Trophoblast cell (in vitro differentiated cells and primary cell): ENCODE measurements around the gene GALNT1.

Experiments
- DNase-seq, 2 donors: peaks; one replicate each; pipeline ENCODE4 v3.0.0-alpha.2; 2016
- H2AFZ ChIP-seq: 2 replicates; pipeline ENCODE4 v1.6.1; 2013; ENCODE audit warnings: low read length, moderate library complexity, mild to moderate bottlenecking; ENCODE audit not compliant: insufficient read depth, poor library complexity
- H2AK5ac ChIP-seq: 2 replicates; pipeline ENCODE4 v1.6.1; 2013; ENCODE audit warnings: mild to moderate bottlenecking, low read length
- H2BK120ac ChIP-seq: 2 replicates; pipeline ENCODE4 v1.6.1; 2013; ENCODE audit warnings: low read length, mild to moderate bottlenecking, moderate library complexity; ENCODE audit not compliant: insufficient read depth, poor library complexity
- H2BK12ac ChIP-seq: 2 replicates; pipeline ENCODE4 v1.6.1; 2013; ENCODE audit warnings: mild to moderate bottlenecking, low read length, moderate library complexity
- H2BK5ac ChIP-seq: 2 replicates; pipeline ENCODE4 v1.6.1; 2013; ENCODE audit warnings: low read length, low read depth, moderate library complexity, mild to moderate bottlenecking; ENCODE audit not compliant: poor library complexity
- H3K14ac ChIP-seq: 2 replicates; pipeline ENCODE4 v1.6.1; 2013; ENCODE audit warnings: mild to moderate bottlenecking, low read length
- H3K18ac ChIP-seq: 2 replicates; pipeline ENCODE4 v1.6.1; 2013; ENCODE audit warnings: mild to moderate bottlenecking, low read length
- H3K23ac ChIP-seq: 2 replicates; pipeline ENCODE4 v1.6.1; 2013; ENCODE audit warnings: low read length
- H3K27ac ChIP-seq: 2 replicates; pipeline ENCODE4 v1.5.1; 2013; ENCODE audit warnings: low read depth, mild to moderate bottlenecking, inconsistent platforms, low read length, moderate library complexity
- H3K27me3 ChIP-seq: 2 replicates; pipeline ENCODE4 v1.6.1; 2013; ENCODE audit warnings: inconsistent platforms, mild to moderate bottlenecking, low read length, moderate library complexity; ENCODE audit not compliant: insufficient read depth
- H3K36me3 ChIP-seq, 2 experiments: 1 replicate in 1 of 2; 2 replicates in 1 of 2; pipeline ENCODE4 v1.6.1; 2013; ENCODE audit warnings: low read length in 2 of 2, mild to moderate bottlenecking in 2 of 2, moderate library complexity in 1 of 2; ENCODE audit not compliant: insufficient read depth in 2 of 2, control insufficient read depth in 1 of 2
- H3K4ac ChIP-seq: 2 replicates; pipeline ENCODE4 v1.6.1; 2013; ENCODE audit warnings: low read depth, mild to moderate bottlenecking, low read length, moderate library complexity
- H3K4me1 ChIP-seq, 2 experiments: 1 replicate in 1 of 2; 2 replicates in 1 of 2; pipeline ENCODE4 v1.6.1; 2013; ENCODE audit warnings: low read length in 2 of 2, mild to moderate bottlenecking in 2 of 2, moderate library complexity in 1 of 2; ENCODE audit not compliant: insufficient read depth in 2 of 2, control insufficient read depth in 1 of 2
- H3K4me2 ChIP-seq: 2 replicates; pipeline ENCODE4 v1.6.1; 2013; ENCODE audit warnings: inconsistent platforms, mild to moderate bottlenecking, low read length, moderate library complexity
- H3K4me3 ChIP-seq: 2 replicates; pipeline ENCODE4 v1.5.1; 2013; ENCODE audit warnings: mild to moderate bottlenecking, low read depth, low read length, inconsistent platforms
- H3K79me1 ChIP-seq: one replicate; pipeline ENCODE4 v1.6.1; 2013; ENCODE audit warnings: low read length
- H3K79me2 ChIP-seq: 2 replicates; pipeline ENCODE4 v1.6.1; 2013; ENCODE audit warnings: low read length, mild to moderate bottlenecking; ENCODE audit not compliant: control insufficient read depth, insufficient read depth, poor library complexity
- H3K9ac ChIP-seq: 2 replicates; pipeline ENCODE4 v1.6.1; 2013; ENCODE audit warnings: mild to moderate bottlenecking, low read length
- H3K9me3 ChIP-seq: 2 replicates; pipeline ENCODE4 v1.6.1; 2013; ENCODE audit warnings: low read depth, mild to moderate bottlenecking, control low read depth, inconsistent platforms, low read length; ENCODE audit not compliant: insufficient read depth
- H4K12ac ChIP-seq: 2 replicates; pipeline ENCODE4 v1.6.1; 2013; ENCODE audit warnings: low read depth, mild to moderate bottlenecking, low read length, moderate library complexity
- H4K8ac ChIP-seq: 2 replicates; pipeline ENCODE4 v1.6.1; 2013; ENCODE audit warnings: low read depth, mild to moderate bottlenecking, low read length, moderate library complexity
- H4K91ac ChIP-seq: one replicate; pipeline ENCODE4 v1.6.1; 2013; ENCODE audit warnings: low read depth, mild to moderate bottlenecking, low read length, moderate library complexity
- WGBS: extraction: QIAGEN DNeasy Blood & Tissue Kit; methylation state at CpG from one replicate; pipeline ENCODE4 v1.1.7; 2013; ENCODE audit warnings: missing lambda C conversion rate; ENCODE audit not compliant: insufficient read length, insufficient coverage; ENCODE audit errors: extremely low coverage; 5-methylcytosine and 5-hydroxymethylcytosine counted together

Gene GALNT1

GRCh38 chr18:35695384-35695783, 113.8 kb downstream of the GALNT1 start:
- WGBS = no CpG with 5 or more reads among the region's 1 CpG
- Histone ChIP-seq H3K4me1 (peaks cover 5% of the 10 kb centered on the region in 2 experiments), H3K9me3 (no peaks in the 10 kb centered on the region), H3K79me1 (peaks cover 9% of the 10 kb centered on the region), H3K18ac (no peak overlapping the region), H3K23ac (no peak overlapping the region), H4K12ac (no peak overlapping the region), H2BK120ac (no peak overlapping the region), H2BK12ac (no peak overlapping the region), H3K4ac (no peak overlapping the region), H2AK5ac (no peak overlapping the region), H3K9ac (no peak overlapping the region), H3K14ac (no peak overlapping the region), H3K27ac (peak overlapping the region; percentile 9), H2BK5ac (no peak overlapping the region), H4K8ac (no peak overlapping the region), H3K36me3 (peaks cover 4 to 7% of the 10 kb centered on the region in 2 experiments), H3K79me2 (no peaks in the 10 kb centered on the region), H3K4me3 (no peak overlapping the region), H4K91ac (peak overlapping the region; percentile 13), H3K27me3 (no peaks in the 10 kb centered on the region), H3K4me2 (no peak overlapping the region), H2AFZ (no peak overlapping the region)
- no peak for DNase-seq

GRCh38 chr18:35695803-35696202, 114.3 kb downstream of the GALNT1 start:
- no peak overlapping the region for H2AK5ac ChIP-seq
- no peak overlapping the region for H3K4me2 ChIP-seq
- no peak overlapping the region for H4K91ac ChIP-seq
- H3K36me3 ChIP-seq = peaks cover 4 to 10% of the 10 kb centered on the region in 2 experiments
- H3K79me2 ChIP-seq = no peaks in the 10 kb centered on the region
- no peak overlapping the region for H3K14ac ChIP-seq
- H2BK5ac ChIP-seq = no peak overlapping the region
- H2BK120ac ChIP-seq = no peak overlapping the region
- no peaks in the 10 kb centered on the region for H3K9me3 ChIP-seq
- H4K8ac ChIP-seq = no peak overlapping the region
- H3K4me1 ChIP-seq = peaks cover 5% of the 10 kb centered on the region in 2 experiments
- peaks cover 9% of the 10 kb centered on the region for H3K79me1 ChIP-seq
- no peak for DNase-seq
- no peak overlapping the region for H2BK12ac ChIP-seq
- no peak overlapping the region for H3K9ac ChIP-seq
- H3K4me3 ChIP-seq = no peak overlapping the region
- WGBS = no CpG with 5 or more reads among the region's 8 CpGs
- no peak overlapping the region for H4K12ac ChIP-seq
- no peak overlapping the region for H3K27ac ChIP-seq
- no peak overlapping the region for H3K23ac ChIP-seq
- no peak overlapping the region for H3K18ac ChIP-seq
- no peak overlapping the region for H2AFZ ChIP-seq
- H3K27me3 ChIP-seq = no peaks in the 10 kb centered on the region
- no peak overlapping the region for H3K4ac ChIP-seq

GRCh38 chr18:35696307-35696706, 114.8 kb downstream of the GALNT1 start:
- Histone ChIP-seq H2BK120ac (no peak overlapping the region), H2AFZ (no peak overlapping the region), H3K4me3 (no peak overlapping the region), H3K27me3 (no peaks in the 10 kb centered on the region), H4K12ac (no peak overlapping the region), H3K4me2 (no peak overlapping the region), H3K14ac (no peak overlapping the region), H3K27ac (no peak overlapping the region), H3K23ac (no peak overlapping the region), H3K4ac (no peak overlapping the region), H3K9me3 (no peaks in the 10 kb centered on the region), H2BK5ac (no peak overlapping the region), H3K79me2 (no peaks in the 10 kb centered on the region), H2AK5ac (no peak overlapping the region), H3K36me3 (peaks cover 4 to 10% of the 10 kb centered on the region in 2 experiments), H4K8ac (no peak overlapping the region), H2BK12ac (no peak overlapping the region), H3K79me1 (peaks cover 9% of the 10 kb centered on the region), H3K18ac (no peak overlapping the region), H3K4me1 (peaks cover 5% of the 10 kb centered on the region in 2 experiments), H3K9ac (no peak overlapping the region), H4K91ac (no peak overlapping the region)
- WGBS = no CpG with 5 or more reads among the region's 3 CpGs
- DNase-seq = no peak

GRCh38 chr18:35697869-35698268, 116.3 kb downstream of the GALNT1 start:
- Histone ChIP-seq H3K36me3 (peaks cover 4 to 10% of the 10 kb centered on the region in 2 experiments), H3K27me3 (no peaks in the 10 kb centered on the region), H2AFZ (no peak overlapping the region), H3K4me1 (peaks cover 0 to 5% of the 10 kb centered on the region in 2 experiments), H2BK120ac (no peak overlapping the region), H3K79me1 (peaks cover 5% of the 10 kb centered on the region), H4K91ac (no peak overlapping the region), H3K9me3 (no peaks in the 10 kb centered on the region), H4K8ac (no peak overlapping the region), H3K14ac (no peak overlapping the region), H2BK5ac (no peak overlapping the region), H2BK12ac (no peak overlapping the region), H3K27ac (no peak overlapping the region), H2AK5ac (no peak overlapping the region), H3K23ac (no peak overlapping the region), H3K18ac (no peak overlapping the region), H3K9ac (no peak overlapping the region), H4K12ac (no peak overlapping the region), H3K79me2 (no peaks in the 10 kb centered on the region), H3K4me3 (no peak overlapping the region), H3K4ac (no peak overlapping the region), H3K4me2 (no peak overlapping the region)
- no CpG with 5 or more reads among the region's 7 CpGs for WGBS
- DNase-seq = no peak
